ENCODE measurements around the gene CA9. TPM values are rescaled to one million over a fixed set of nuclear protein-coding genes. Genes with fewer than 3 reads are reported as not detected.

Gene CA9
- total RNA-seq, 1 experiment from 2014 or later, result 8.5 TPM

GRCh38 chr9:35683323-35683722 lies 9.6 kb downstream of the CA9 start:
- Histone ChIP-seq H3K4me1 (ENCODE audit: control insufficient read depth in 1 of 2, insufficient read depth in 2 of 2, low read length in 2 of 2) (peaks cover 9 to 11% of the 10 kb centered on the region in 2 experiments), H3K9me3 (ENCODE audit: control insufficient read depth in 1 of 2, insufficient read depth in 1 of 2, low read depth in 1 of 2, low read length in 2 of 2) (no peaks in the 10 kb centered on the region), H3K4me3 (replicated peaks in 1 of 2; ENCODE audit: low read depth in 1 of 2, low read length in 2 of 2) (no peak overlapping the region), H2AFZ (ENCODE audit: low read depth, low read length, poor library complexity, severe bottlenecking) (no peak overlapping the region), H3K27me3 (ENCODE audit: insufficient read depth, low read length) (no peaks in the 10 kb centered on the region), H3K27ac (ENCODE audit: low read depth, low read length) (no peak overlapping the region), H3K36me3 (ENCODE audit: control insufficient read depth in 1 of 2, insufficient read depth in 2 of 2, low read length in 2 of 2) (peaks cover 45 to 62% of the 10 kb centered on the region in 2 experiments; a peak in 3 of 4 replicates), H3K9ac (ENCODE audit: low read length) (no peak overlapping the region), H4K20me1 (ENCODE audit: insufficient read depth) (no peaks in the 10 kb centered on the region), H3K9me2 (ENCODE audit: insufficient read depth) (no peaks in the 10 kb centered on the region), H3K79me2 (ENCODE audit: insufficient read depth, low read length) (peaks cover 31% of the 10 kb centered on the region), H3K4me2 (ENCODE audit: low read length) (no peak overlapping the region)
- no peak for DNase-seq (ENCODE audit: low read depth, low spot score)
- intact Hi-C loops (cut with micrococcal nuclease), result no loop called here
- CTCF ChIA-PET, result interaction anchor here (1.3 kb wide), 1 partner anchor 13 kb away, joined by 4 read pairs; no protein-coding TSS in a partner anchor
- no TSS peak for BruUV-seq (replicated peaks)
- ATAC-seq, result no peak
- TF ChIP-seq CEBPB (IDR thresholded peaks at IDR 0.05; ENCODE audit: low read depth) (no peak), RAD21 (IDR thresholded peaks at IDR 0.05; ENCODE audit: low read depth) (no peak), EZH2 (IDR thresholded peaks at IDR 0.05) (no peak), SRF (IDR thresholded peaks at IDR 0.05; ENCODE audit: low read depth) (no peak), MAX (IDR thresholded peaks at IDR 0.05) (no peak), SP1 (IDR thresholded peaks at IDR 0.05; ENCODE audit: low read depth) (no peak), REST (IDR thresholded peaks at IDR 0.05; ENCODE audit: low read depth) (no peak), YY1 (IDR thresholded peaks at IDR 0.05; ENCODE audit: extremely low read depth, insufficient replicate concordance, low read depth, low read length) (no peak), TCF7L2 (IDR thresholded peaks at IDR 0.05; ENCODE audit: borderline replicate concordance, extremely low read depth, insufficient read depth, insufficient read length) (no peak), SIN3A (IDR thresholded peaks at IDR 0.05; ENCODE audit: low read depth) (no peak), JUND (IDR thresholded peaks at IDR 0.05) (no peak), ZFX (IDR thresholded peaks at IDR 0.05) (no peak), EGR1 (IDR thresholded peaks at IDR 0.05; ENCODE audit: low read depth) (no peak), ZBTB33 (IDR thresholded peaks at IDR 0.05; ENCODE audit: extremely low read depth, insufficient replicate concordance, low read length) (no peak), ELF1 (IDR thresholded peaks at IDR 0.05; ENCODE audit: borderline replicate concordance, low read depth) (no peak), CBX3 (IDR thresholded peaks at IDR 0.05; ENCODE audit: low read depth) (no peak)
- RAD21 ChIA-PET (ENCODE audit: low non-redundant PET in 1 of 2, low total read pairs in 2 of 2, uncharacterized antibody in 2 of 2, unreplicated experiment in 2 of 2), result no interaction called here
- POLR2A ChIA-PET, result interaction anchor here (1.0 kb wide), 1 partner anchor 13 kb away, joined by 3 read pairs; no protein-coding TSS in a partner anchor

Measured in HCT116 (cell line).